Ammon's horn (tissue), 1 donor: ENCODE measurements around the gene ATP6V1B1.

ENCODE experiments used
- DNase-seq: peaks from one replicate; pipeline ENCODE4 v3.0.0-alpha.2; 2016; ENCODE audit warnings: low spot score

Gene ATP6V1B1

GRCh38 chr2:70927138-70927537 is 8.6 kb upstream of the ATP6V1B1 start:
- DNase-seq = no peak

GRCh38 chr2:70927641-70928040 is 8.1 kb upstream of the ATP6V1B1 start:
- no peak for DNase-seq

GRCh38 chr2:70928366-70928765 is 7.3 kb upstream of the ATP6V1B1 start:
- DNase-seq = no peak

GRCh38 chr2:70930371-70931329 is 5.0 kb upstream of the ATP6V1B1 start:
- DNase-seq = no peak

- no peak for DNase-seq
Measured at GRCh38 chr2:70931376-70932000, 4.2 kb upstream of the ATP6V1B1 start.

- DNase-seq = no peak
Measured at GRCh38 chr2:70932631-70933230, 3.0 kb upstream of the ATP6V1B1 start.

GRCh38 chr2:70934981-70935380 is 719 bp upstream of the ATP6V1B1 start:
- no peak for DNase-seq

- DNase-seq = no peak
Measured at GRCh38 chr2:70936165-70936978, 672 bp downstream of the ATP6V1B1 start.

GRCh38 chr2:70936979-70937811 is 1.5 kb downstream of the ATP6V1B1 start:
- DNase-seq = no peak

GRCh38 chr2:70937866-70938585 is 2.3 kb downstream of the ATP6V1B1 start:
- no peak for DNase-seq

GRCh38 chr2:70938586-70938950 is 2.9 kb downstream of the ATP6V1B1 start:
- no peak for DNase-seq

- DNase-seq = no peak
Measured at GRCh38 chr2:70939001-70939838, 3.5 kb downstream of the ATP6V1B1 start.

- no peak for DNase-seq
Measured at GRCh38 chr2:70939839-70940580, 4.3 kb downstream of the ATP6V1B1 start.

- DNase-seq = no peak
Measured at GRCh38 chr2:70941186-70941585, 5.5 kb downstream of the ATP6V1B1 start.

GRCh38 chr2:70941701-70942100 is 6.0 kb downstream of the ATP6V1B1 start:
- no peak for DNase-seq

GRCh38 chr2:70942396-70943204 is 6.9 kb downstream of the ATP6V1B1 start:
- no peak for DNase-seq

GRCh38 chr2:70943205-70943871 is 7.6 kb downstream of the ATP6V1B1 start:
- no peak for DNase-seq
